Measurements from ENCODE around the gene TBC1D2B. TPM values are rescaled to one million over a fixed set of nuclear protein-coding genes. Genes with fewer than 3 reads are reported as not detected.

TBC1D2B gene
- polyA plus RNA-seq, 6 donors from 2014 or later, result 1.7 to 5.5 (median 2.9) TPM

- H3K27me3 Mint-ChIP-seq, result no peaks in the 10 kb centered on the region
- H3K9me3 Mint-ChIP-seq, result no peaks in the 10 kb centered on the region
- peaks cover 59 to 69% (median 63%) of the 10 kb centered on the region in 3 donors for H3K4me1 Mint-ChIP-seq
- no peak for ATAC-seq (ENCODE audit: low read depth in 2 of 2)
- H3K36me3 Mint-ChIP-seq, result peaks cover 0 to 10% of the 10 kb centered on the region in 2 donors
- DNase-seq, result no peak
- H3K4me3 Mint-ChIP-seq, result peak overlapping the region in 1 of 8 donors; percentile 5
- H3K27ac Mint-ChIP-seq, result peak overlapping the region in 4 of 6 donors; percentile 15 to 39 (median 28)
Measured at GRCh38 chr15:78051596-78051995, 25.9 kb downstream of the TBC1D2B start.

GRCh38 chr15:78050826-78051225 is 26.7 kb downstream of the TBC1D2B start:
- peaks cover 0 to 10% of the 10 kb centered on the region in 2 donors for H3K36me3 Mint-ChIP-seq
- DNase-seq (no peak), ATAC-seq (ENCODE audit: low read depth in 2 of 2) (no peak)
- H3K4me3 Mint-ChIP-seq, result no peak overlapping the region
- no peak overlapping the region for H3K27ac Mint-ChIP-seq
- H3K9me3 Mint-ChIP-seq, result no peaks in the 10 kb centered on the region
- peaks cover 51 to 61% (median 56%) of the 10 kb centered on the region in 3 donors for H3K4me1 Mint-ChIP-seq
- no peaks in the 10 kb centered on the region for H3K27me3 Mint-ChIP-seq

- ATAC-seq (ENCODE audit: low read depth in 2 of 2) (no peak), DNase-seq (no peak)
- H3K4me1 Mint-ChIP-seq, result peaks cover 47 to 57% (median 52%) of the 10 kb centered on the region in 3 donors
- no peak overlapping the region for H3K27ac Mint-ChIP-seq
- no peaks in the 10 kb centered on the region for H3K9me3 Mint-ChIP-seq
- H3K4me3 Mint-ChIP-seq, result peak overlapping the region in 1 of 8 donors; percentile 33
- peaks cover 0 to 10% of the 10 kb centered on the region in 2 donors for H3K36me3 Mint-ChIP-seq
- H3K27me3 Mint-ChIP-seq, result no peaks in the 10 kb centered on the region
Measured at GRCh38 chr15:78050441-78050809, 27.1 kb downstream of the TBC1D2B start.

- Mint-ChIP-seq H3K9me3 (no peaks in the 10 kb centered on the region), H3K36me3 (peaks cover 0 to 10% of the 10 kb centered on the region in 2 donors), H3K4me1 (peaks cover 42 to 51% (median 48%) of the 10 kb centered on the region in 3 donors), H3K27me3 (no peaks in the 10 kb centered on the region), H3K27ac (peak overlapping the region in 5 of 6 donors; percentile 7 to 44 (median 26)), H3K4me3 (peak overlapping the region in 4 of 8 donors; percentile 33 to 78 (median 56))
- ATAC-seq (ENCODE audit: low read depth in 2 of 2), result peak; percentile 48 to 62
- no peak for DNase-seq
Measured at GRCh38 chr15:78049691-78050440, 27.6 kb downstream of the TBC1D2B start.

- Mint-ChIP-seq H3K4me3 (no peak overlapping the region), H3K36me3 (peaks cover 7 to 8% of the 10 kb centered on the region in 2 donors), H3K27me3 (no peaks in the 10 kb centered on the region), H3K9me3 (no peaks in the 10 kb centered on the region), H3K4me1 (peaks cover 41 to 49% (median 48%) of the 10 kb centered on the region in 3 donors), H3K27ac (no peak overlapping the region)
- no peak for ATAC-seq (ENCODE audit: low read depth in 2 of 2)
- DNase-seq, result no peak
Measured at GRCh38 chr15:78048628-78048920, 28.9 kb downstream of the TBC1D2B start.

- H3K27me3 Mint-ChIP-seq, result no peaks in the 10 kb centered on the region
- peaks cover 3 to 8% of the 10 kb centered on the region in 2 donors for H3K36me3 Mint-ChIP-seq
- H3K9me3 Mint-ChIP-seq, result no peaks in the 10 kb centered on the region
- peaks cover 41 to 49% (median 45%) of the 10 kb centered on the region in 3 donors for H3K4me1 Mint-ChIP-seq
- no peak for DNase-seq
- no peak overlapping the region for H3K4me3 Mint-ChIP-seq
- peak overlapping the region in 2 of 6 donors; percentile 44 to 89 for H3K27ac Mint-ChIP-seq
- no peak for ATAC-seq (ENCODE audit: low read depth in 2 of 2)
Measured at GRCh38 chr15:78047761-78048627, 29.5 kb downstream of the TBC1D2B start.

- H3K4me1 Mint-ChIP-seq, result peaks cover 33 to 43% (median 42%) of the 10 kb centered on the region in 3 donors
Measured at GRCh38 chr15:78046796-78047341, 30.6 kb downstream of the TBC1D2B start.

GRCh38 chr15:78045189-78045588 is 32.3 kb downstream of the TBC1D2B start:
- Mint-ChIP-seq H3K4me3 (no peak overlapping the region), H3K4me1 (peaks cover 17 to 33% (median 30%) of the 10 kb centered on the region in 3 donors), H3K36me3 (peaks cover 9% of the 10 kb centered on the region in 2 donors), H3K27me3 (no peaks in the 10 kb centered on the region), H3K27ac (no peak overlapping the region), H3K9me3 (no peaks in the 10 kb centered on the region)
- DNase-seq (no peak), ATAC-seq (ENCODE audit: low read depth in 2 of 2) (no peak)

More at GRCh38 chr15:78046796-78047341, 30.6 kb downstream of the TBC1D2B start:
- Mint-ChIP-seq H3K4me3 (no peak overlapping the region), H3K27me3 (no peaks in the 10 kb centered on the region), H3K27ac (peak overlapping the region in 1 of 6 donors; percentile 13), H3K9me3 (no peaks in the 10 kb centered on the region), H3K36me3 (peaks cover 8 to 9% of the 10 kb centered on the region in 2 donors)
- no peak for ATAC-seq (ENCODE audit: low read depth in 2 of 2)
- DNase-seq, result no peak

DNA sequence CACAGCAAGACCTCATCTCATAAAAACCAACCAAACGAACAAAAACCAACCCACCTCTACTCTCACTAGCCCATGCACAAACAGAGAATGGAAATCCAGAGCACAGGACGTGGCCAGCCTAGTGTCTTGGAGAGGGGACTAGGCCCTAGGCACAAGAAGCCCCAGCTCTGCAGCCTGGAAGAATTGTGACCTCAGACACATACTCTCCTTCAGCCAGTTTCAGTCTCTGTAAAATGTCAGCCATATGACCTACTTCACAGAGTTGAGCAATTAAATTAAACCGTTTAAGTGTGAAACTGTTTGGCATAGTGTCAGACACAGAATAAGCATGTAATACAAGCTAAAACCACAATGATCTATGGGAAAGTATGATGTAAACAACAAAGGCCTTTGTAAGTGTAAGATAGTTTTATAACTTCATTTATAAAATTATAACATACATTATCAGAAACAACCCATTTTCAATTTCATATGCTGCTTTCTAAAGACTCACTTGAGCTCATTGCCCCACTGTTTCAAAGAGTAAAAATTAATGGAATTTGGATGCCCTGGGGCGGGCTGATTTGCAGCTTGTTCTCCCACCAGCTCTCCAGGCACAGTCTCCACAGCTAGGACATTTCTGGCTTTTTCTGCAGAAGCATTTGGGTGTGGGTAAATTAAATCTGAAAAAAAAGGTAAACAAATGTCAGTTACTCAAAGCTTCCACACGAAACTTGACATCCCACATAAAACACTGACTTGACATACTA is 32.9 kb downstream of the TBC1D2B start:
- no peaks in the 10 kb centered on the region for H3K9me3 Mint-ChIP-seq
- ATAC-seq (ENCODE audit: low read depth in 2 of 2) (no peak), DNase-seq (no peak)
- H3K27ac Mint-ChIP-seq, result peak overlapping the region in 1 of 6 donors; percentile 42
- peaks cover 9 to 15% of the 10 kb centered on the region in 2 donors for H3K36me3 Mint-ChIP-seq
- peaks cover 11 to 33% (median 30%) of the 10 kb centered on the region in 3 donors for H3K4me1 Mint-ChIP-seq
- no peaks in the 10 kb centered on the region for H3K27me3 Mint-ChIP-seq
- H3K4me3 Mint-ChIP-seq, result no peak overlapping the region

DNA sequence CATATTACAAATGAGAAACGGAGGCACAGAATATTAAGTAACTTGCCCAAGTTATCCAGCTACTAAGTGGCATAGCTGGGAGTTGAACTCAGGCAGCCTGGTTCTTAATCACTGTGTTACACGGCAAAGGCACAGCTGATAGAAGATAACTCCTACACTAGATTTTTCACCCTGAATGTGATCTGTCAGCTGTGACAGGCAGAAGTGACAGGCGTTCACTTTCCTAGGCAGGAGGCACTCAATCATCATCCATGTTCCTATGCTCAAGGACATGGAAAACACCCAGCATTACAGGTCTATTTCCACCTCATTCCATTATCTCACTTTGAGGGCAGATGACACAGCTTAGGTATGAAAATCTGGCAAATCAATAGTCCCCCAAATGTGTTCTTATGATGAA is 35.6 kb downstream of the TBC1D2B start:
- DNase-seq, result no peak
- Mint-ChIP-seq H3K4me3 (no peak overlapping the region), H3K4me1 (peaks cover 10 to 35% (median 35%) of the 10 kb centered on the region in 3 donors), H3K27ac (peak overlapping the region in 1 of 6 donors; percentile 27), H3K9me3 (no peaks in the 10 kb centered on the region), H3K27me3 (no peaks in the 10 kb centered on the region), H3K36me3 (peaks cover 9 to 18% of the 10 kb centered on the region in 2 donors)
- ATAC-seq (ENCODE audit: low read depth in 2 of 2), result no peak

- Mint-ChIP-seq H3K27ac (peak overlapping the region in 2 of 6 donors; percentile 46 to 81), H3K36me3 (peaks cover 9 to 18% of the 10 kb centered on the region in 2 donors), H3K9me3 (no peaks in the 10 kb centered on the region), H3K4me1 (peaks cover 18 to 42% (median 37%) of the 10 kb centered on the region in 3 donors), H3K27me3 (no peaks in the 10 kb centered on the region), H3K4me3 (no peak overlapping the region)
- ATAC-seq (ENCODE audit: low read depth in 2 of 2) (no peak), DNase-seq (no peak)
Measured at GRCh38 chr15:78040653-78041244, 36.8 kb downstream of the TBC1D2B start.

GRCh38 chr15:78038585-78039247 is 38.8 kb downstream of the TBC1D2B start:
- peaks cover 9 to 10% of the 10 kb centered on the region in 2 donors for H3K36me3 Mint-ChIP-seq
- ATAC-seq (ENCODE audit: low read depth in 2 of 2), result no peak

More at GRCh38 chr15:78038585-78039247, 38.8 kb downstream of the TBC1D2B start:
- H3K4me3 Mint-ChIP-seq, result no peak overlapping the region
- H3K4me1 Mint-ChIP-seq, result peaks cover 38 to 62% (median 53%) of the 10 kb centered on the region in 3 donors
- no peak for DNase-seq
- peak overlapping the region in 1 of 6 donors; percentile 24 for H3K27ac Mint-ChIP-seq
- no peaks in the 10 kb centered on the region for H3K9me3 Mint-ChIP-seq
- H3K27me3 Mint-ChIP-seq, result no peaks in the 10 kb centered on the region

All from naive B cell (primary cell).